ENCODE results near the gene TWIST1. TPM values are rescaled to one million over a fixed set of nuclear protein-coding genes. Genes with fewer than 3 reads are reported as not detected.
A peak's percentile ranks its signal among the peaks of the same experiment; 100 is the strongest.

Gene TWIST1
- total RNA-seq, 1 experiment from 2014 or later = not detected

DNA sequence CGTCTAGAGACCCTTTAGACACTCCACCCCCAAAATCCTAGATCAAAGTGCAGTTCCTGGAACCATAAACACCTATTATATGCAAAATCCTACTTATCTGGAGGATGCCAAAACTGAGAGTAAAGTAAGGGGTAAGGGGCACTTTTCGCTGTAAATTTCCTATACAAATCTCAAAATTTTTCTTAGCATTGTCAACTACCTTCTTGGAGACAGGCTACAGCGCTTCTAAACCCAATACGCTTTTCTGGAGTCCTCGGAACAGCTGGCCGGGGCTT is 10.4 kb downstream of the TWIST1 start:
- Histone ChIP-seq H3K27ac (ENCODE audit: low read length) (peak overlapping the region; percentile 70), H3K4me3 (ENCODE audit: low read depth in 2 of 2, low read length in 2 of 2) (peak overlapping the region; percentile 33 to 54), H3K9me3 (ENCODE audit: control insufficient read depth, insufficient read depth, low read depth, low read length) (no peaks in the 10 kb centered on the region), H3K4me1 (ENCODE audit: control insufficient read depth, insufficient read depth, low read length) (no peaks in the 10 kb centered on the region), H3K36me3 (ENCODE audit: control insufficient read depth, insufficient read depth, low read length) (no peaks in the 10 kb centered on the region), H3K27me3 (ENCODE audit: control insufficient read depth, insufficient read depth, low read length) (no peaks in the 10 kb centered on the region)
- ATAC-seq (peak; percentile 54; the same call in 1 of the 2 replicates), DNase-seq (ENCODE audit: low read depth, low spot score) (no peak)
- 0 out of 2 replicates have a peak, but pooled peaks have one; percentile 10 for TF ChIP-seq TCF7L2 (IDR thresholded peaks at IDR 0.05; ENCODE audit: low read depth, low read length)
- TF ChIP-seq POLR2AphosphoS5 (IDR thresholded peaks at IDR 0.05; ENCODE audit: low read depth, low read length) = no peak
- TF ChIP-seq, protein P1, sequence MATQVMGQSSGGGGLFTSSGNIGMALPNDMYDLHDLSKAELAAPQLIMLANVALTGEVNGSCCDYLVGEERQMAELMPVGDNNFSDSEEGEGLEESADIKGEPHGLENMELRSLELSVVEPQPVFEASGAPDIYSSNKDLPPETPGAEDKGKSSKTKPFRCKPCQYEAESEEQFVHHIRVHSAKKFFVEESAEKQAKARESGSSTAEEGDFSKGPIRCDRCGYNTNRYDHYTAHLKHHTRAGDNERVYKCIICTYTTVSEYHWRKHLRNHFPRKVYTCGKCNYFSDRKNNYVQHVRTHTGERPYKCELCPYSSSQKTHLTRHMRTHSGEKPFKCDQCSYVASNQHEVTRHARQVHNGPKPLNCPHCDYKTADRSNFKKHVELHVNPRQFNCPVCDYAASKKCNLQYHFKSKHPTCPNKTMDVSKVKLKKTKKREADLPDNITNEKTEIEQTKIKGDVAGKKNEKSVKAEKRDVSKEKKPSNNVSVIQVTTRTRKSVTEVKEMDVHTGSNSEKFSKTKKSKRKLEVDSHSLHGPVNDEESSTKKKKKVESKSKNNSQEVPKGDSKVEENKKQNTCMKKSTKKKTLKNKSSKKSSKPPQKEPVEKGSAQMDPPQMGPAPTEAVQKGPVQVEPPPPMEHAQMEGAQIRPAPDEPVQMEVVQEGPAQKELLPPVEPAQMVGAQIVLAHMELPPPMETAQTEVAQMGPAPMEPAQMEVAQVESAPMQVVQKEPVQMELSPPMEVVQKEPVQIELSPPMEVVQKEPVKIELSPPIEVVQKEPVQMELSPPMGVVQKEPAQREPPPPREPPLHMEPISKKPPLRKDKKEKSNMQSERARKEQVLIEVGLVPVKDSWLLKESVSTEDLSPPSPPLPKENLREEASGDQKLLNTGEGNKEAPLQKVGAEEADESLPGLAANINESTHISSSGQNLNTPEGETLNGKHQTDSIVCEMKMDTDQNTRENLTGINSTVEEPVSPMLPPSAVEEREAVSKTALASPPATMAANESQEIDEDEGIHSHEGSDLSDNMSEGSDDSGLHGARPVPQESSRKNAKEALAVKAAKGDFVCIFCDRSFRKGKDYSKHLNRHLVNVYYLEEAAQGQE (IDR thresholded peaks at IDR 0.05; ENCODE audit: insufficient read depth in 1 of 2, low read depth in 2 of 2, low read length in 1 of 2) = no peak
- no TSS peak for BruUV-seq (replicated peaks)
- in situ Hi-C loops (cut with HindIII; ENCODE audit: low pct_unique_long_range_greater_than_20kb, low sequenced_read_pairs) = no loop called here
- intact Hi-C loops (cut with micrococcal nuclease; ENCODE audit: unreplicated experiment) = no loop called here
- POLR2A ChIA-PET = no interaction called here
- CTCF ChIA-PET = no interaction called here

DNA sequence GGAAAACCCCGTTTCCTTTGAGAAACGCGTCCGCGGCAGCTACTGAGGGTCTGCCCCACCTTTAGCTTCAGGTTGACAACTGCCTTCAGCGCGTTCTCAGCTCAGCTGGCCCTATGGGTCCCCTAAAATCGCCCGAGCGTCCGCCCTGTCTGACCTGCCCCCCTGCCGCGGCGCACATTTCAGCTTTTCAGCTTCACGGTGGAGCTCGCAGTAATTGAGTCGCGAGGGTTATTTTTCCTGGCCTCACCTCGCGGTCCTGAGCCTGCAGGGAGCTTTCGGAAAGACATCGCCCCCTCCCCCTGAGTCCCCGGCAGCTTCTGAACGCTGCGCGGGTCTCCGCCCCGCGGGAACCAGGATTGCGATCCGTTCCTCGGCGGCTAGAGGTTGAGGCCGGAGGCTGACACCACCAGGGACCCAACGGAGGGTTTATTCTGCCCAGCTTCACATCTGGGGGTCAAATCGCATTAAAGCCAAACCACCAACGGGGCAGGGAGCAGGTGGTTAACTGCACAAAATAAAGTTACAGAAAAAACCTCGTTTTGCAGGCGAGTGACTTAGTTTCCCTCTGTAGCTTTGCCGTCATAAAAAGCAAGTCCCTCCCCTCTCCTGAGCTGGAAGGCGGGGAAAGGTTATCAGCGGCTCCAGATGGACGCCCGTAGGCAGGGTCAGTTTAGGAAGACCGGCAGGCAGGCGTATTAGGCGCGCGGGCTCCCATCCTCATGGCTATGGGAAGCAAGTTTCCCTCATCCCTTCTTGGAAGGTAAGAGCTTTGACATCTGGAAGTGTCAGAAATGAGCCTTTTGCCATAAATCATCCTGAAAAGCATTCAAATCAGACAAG is 11.0 kb downstream of the TWIST1 start:
- CTCF ChIA-PET = no interaction called here
- ATAC-seq = no peak
- Histone ChIP-seq H3K27ac (ENCODE audit: low read length) (no peak overlapping the region), H3K4me1 (ENCODE audit: control insufficient read depth, insufficient read depth, low read length) (no peaks in the 10 kb centered on the region), H3K9me3 (ENCODE audit: control insufficient read depth, insufficient read depth, low read depth, low read length) (no peaks in the 10 kb centered on the region), H3K4me3 (ENCODE audit: low read depth in 2 of 2, low read length in 2 of 2) (peak overlapping the region; percentile 33 to 54; a peak in 3 of 4 replicates), H3K36me3 (ENCODE audit: control insufficient read depth, insufficient read depth, low read length) (no peaks in the 10 kb centered on the region), H3K27me3 (ENCODE audit: control insufficient read depth, insufficient read depth, low read length) (no peaks in the 10 kb centered on the region)
- no peak for TF ChIP-seq TCF7L2 (IDR thresholded peaks at IDR 0.05; ENCODE audit: low read depth, low read length)
- TF ChIP-seq, protein P1 (IDR thresholded peaks at IDR 0.05; ENCODE audit: insufficient read depth in 1 of 2, low read depth in 2 of 2, low read length in 1 of 2) = no peak
- TF ChIP-seq, protein P2, sequence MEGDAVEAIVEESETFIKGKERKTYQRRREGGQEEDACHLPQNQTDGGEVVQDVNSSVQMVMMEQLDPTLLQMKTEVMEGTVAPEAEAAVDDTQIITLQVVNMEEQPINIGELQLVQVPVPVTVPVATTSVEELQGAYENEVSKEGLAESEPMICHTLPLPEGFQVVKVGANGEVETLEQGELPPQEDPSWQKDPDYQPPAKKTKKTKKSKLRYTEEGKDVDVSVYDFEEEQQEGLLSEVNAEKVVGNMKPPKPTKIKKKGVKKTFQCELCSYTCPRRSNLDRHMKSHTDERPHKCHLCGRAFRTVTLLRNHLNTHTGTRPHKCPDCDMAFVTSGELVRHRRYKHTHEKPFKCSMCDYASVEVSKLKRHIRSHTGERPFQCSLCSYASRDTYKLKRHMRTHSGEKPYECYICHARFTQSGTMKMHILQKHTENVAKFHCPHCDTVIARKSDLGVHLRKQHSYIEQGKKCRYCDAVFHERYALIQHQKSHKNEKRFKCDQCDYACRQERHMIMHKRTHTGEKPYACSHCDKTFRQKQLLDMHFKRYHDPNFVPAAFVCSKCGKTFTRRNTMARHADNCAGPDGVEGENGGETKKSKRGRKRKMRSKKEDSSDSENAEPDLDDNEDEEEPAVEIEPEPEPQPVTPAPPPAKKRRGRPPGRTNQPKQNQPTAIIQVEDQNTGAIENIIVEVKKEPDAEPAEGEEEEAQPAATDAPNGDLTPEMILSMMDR (IDR thresholded peaks at IDR 0.05) = no peak
- no peak for TF ChIP-seq SIN3A (IDR thresholded peaks at IDR 0.05; ENCODE audit: borderline replicate concordance, insufficient read depth, low read depth, low read length)
- TF ChIP-seq POLR2AphosphoS5 (IDR thresholded peaks at IDR 0.05; ENCODE audit: low read depth, low read length) = no peak
- DNase-seq (ENCODE audit: low read depth, low spot score) = no peak
- POLR2A ChIA-PET = no interaction called here
- intact Hi-C loops (cut with micrococcal nuclease; ENCODE audit: unreplicated experiment) (no loop called here), in situ Hi-C loops (cut with HindIII; ENCODE audit: low pct_unique_long_range_greater_than_20kb, low sequenced_read_pairs) (no loop called here)
- BruUV-seq (replicated peaks) = no TSS peak
